Measurements from ENCODE around the gene CCDC12. TPM values are rescaled to one million over a fixed set of nuclear protein-coding genes. Genes with fewer than 3 reads are reported as not detected.

CCDC12 gene
- total RNA-seq, 4 donors from 2014 or later: 14.3 to 52.2 (median 42.0) TPM

DNA sequence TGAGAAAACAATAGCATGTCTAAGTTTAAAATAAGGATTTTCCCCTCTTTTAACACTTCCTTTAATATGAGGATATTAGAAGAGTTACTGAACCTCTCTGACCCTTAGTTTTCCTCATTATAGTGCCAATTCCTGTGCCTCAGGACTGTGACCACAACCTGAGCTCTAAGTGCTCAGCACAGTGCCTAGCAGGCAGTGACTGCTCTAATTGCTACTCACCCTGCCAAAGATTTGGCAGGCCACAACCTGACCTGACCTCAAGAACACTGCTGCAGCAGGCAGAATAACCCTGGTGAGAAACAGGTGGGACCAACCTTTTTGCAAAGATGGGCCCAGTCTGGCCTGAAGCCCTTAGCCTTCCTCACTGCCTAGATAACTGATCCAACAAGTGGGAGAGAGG, 38.6 kb upstream of the CCDC12 start:
- Histone ChIP-seq H3K9me3 (no peaks in the 10 kb centered on the region), H3K4me3 (no peak overlapping the region), H3K36me3 (peaks cover 3 to 75% of the 10 kb centered on the region in 2 donors), H3K4me1 (peaks cover 0 to 11% (median 2%) of the 10 kb centered on the region in 3 donors), H3K27ac (no peak overlapping the region), H3K27me3 (no peaks in the 10 kb centered on the region)
- no peak for ATAC-seq
- TF ChIP-seq EP300 (IDR thresholded peaks at IDR 0.05) (no peak), POLR2A (IDR thresholded peaks at IDR 0.05) (no peak)

DNA sequence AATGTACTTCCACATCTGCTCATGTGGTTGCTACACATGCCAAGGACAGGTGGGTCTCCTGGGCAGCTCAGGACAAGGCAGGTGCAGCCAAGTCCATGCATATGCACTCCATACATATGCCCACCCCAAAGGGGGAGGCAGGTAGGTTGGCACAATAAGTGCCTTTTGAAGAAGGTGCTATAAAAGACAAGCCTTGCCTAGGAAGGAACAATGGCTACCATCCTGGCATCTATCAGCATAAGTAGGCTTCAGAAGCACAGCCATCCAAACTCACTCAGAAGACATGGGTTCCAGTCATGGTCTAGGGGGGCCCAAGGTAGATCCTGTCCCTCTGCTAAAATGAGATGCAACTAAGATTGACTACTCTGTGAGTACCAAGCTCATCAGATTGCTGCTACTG, 37.5 kb upstream of the CCDC12 start:
- Histone ChIP-seq H3K27ac (no peak overlapping the region), H3K9me3 (no peaks in the 10 kb centered on the region), H3K4me1 (peaks cover 0 to 11% (median 8%) of the 10 kb centered on the region in 3 donors), H3K4me3 (no peak overlapping the region), H3K27me3 (no peaks in the 10 kb centered on the region), H3K36me3 (peaks cover 3 to 66% of the 10 kb centered on the region in 2 donors)
- ATAC-seq: no peak
- no peak for TF ChIP-seq POLR2A (IDR thresholded peaks at IDR 0.05)
- TF ChIP-seq, protein P1, sequence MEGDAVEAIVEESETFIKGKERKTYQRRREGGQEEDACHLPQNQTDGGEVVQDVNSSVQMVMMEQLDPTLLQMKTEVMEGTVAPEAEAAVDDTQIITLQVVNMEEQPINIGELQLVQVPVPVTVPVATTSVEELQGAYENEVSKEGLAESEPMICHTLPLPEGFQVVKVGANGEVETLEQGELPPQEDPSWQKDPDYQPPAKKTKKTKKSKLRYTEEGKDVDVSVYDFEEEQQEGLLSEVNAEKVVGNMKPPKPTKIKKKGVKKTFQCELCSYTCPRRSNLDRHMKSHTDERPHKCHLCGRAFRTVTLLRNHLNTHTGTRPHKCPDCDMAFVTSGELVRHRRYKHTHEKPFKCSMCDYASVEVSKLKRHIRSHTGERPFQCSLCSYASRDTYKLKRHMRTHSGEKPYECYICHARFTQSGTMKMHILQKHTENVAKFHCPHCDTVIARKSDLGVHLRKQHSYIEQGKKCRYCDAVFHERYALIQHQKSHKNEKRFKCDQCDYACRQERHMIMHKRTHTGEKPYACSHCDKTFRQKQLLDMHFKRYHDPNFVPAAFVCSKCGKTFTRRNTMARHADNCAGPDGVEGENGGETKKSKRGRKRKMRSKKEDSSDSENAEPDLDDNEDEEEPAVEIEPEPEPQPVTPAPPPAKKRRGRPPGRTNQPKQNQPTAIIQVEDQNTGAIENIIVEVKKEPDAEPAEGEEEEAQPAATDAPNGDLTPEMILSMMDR (IDR thresholded peaks at IDR 0.05): no peak
- no peak for TF ChIP-seq EP300 (IDR thresholded peaks at IDR 0.05)
- TF ChIP-seq POLR2AphosphoS5 (IDR thresholded peaks at IDR 0.05): no peak

DNA sequence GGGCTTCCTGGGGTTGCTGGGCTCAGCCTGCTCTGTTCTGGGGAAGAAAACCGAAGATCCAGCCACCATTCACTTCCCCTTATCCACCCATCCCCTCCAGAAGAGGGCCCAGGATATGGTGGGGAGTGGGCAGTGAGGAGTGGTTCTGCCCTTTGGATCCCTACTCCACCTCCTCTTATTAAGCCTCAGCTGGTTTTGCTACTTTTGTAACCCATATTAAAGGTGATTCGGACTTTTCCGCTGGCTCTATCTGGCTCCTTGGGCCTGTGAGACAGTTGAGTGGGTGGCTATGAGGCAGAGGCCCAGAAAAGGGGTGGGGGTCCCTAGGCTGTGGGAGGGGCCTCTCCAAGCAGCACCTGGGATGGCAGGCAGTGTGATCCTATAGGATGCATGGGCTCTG, 36.7 kb upstream of the CCDC12 start:
- TF ChIP-seq, protein P1 (IDR thresholded peaks at IDR 0.05): no peak
- no peak for TF ChIP-seq POLR2A (IDR thresholded peaks at IDR 0.05)
- TF ChIP-seq EP300 (IDR thresholded peaks at IDR 0.05): no peak
- TF ChIP-seq POLR2AphosphoS5 (IDR thresholded peaks at IDR 0.05): no peak
- Histone ChIP-seq H3K9me3 (no peaks in the 10 kb centered on the region), H3K27ac (no peak overlapping the region), H3K27me3 (no peaks in the 10 kb centered on the region), H3K4me3 (no peak overlapping the region), H3K36me3 (peaks cover 3 to 58% of the 10 kb centered on the region in 2 donors), H3K4me1 (peaks cover 0 to 17% (median 8%) of the 10 kb centered on the region in 3 donors)
- WGBS, 2 donors (ENCODE audit: low coverage in 1 of 2): 78 to 82% methylated on average over 2 to 3 of the region's 3 CpGs
- no peak for ATAC-seq

DNA sequence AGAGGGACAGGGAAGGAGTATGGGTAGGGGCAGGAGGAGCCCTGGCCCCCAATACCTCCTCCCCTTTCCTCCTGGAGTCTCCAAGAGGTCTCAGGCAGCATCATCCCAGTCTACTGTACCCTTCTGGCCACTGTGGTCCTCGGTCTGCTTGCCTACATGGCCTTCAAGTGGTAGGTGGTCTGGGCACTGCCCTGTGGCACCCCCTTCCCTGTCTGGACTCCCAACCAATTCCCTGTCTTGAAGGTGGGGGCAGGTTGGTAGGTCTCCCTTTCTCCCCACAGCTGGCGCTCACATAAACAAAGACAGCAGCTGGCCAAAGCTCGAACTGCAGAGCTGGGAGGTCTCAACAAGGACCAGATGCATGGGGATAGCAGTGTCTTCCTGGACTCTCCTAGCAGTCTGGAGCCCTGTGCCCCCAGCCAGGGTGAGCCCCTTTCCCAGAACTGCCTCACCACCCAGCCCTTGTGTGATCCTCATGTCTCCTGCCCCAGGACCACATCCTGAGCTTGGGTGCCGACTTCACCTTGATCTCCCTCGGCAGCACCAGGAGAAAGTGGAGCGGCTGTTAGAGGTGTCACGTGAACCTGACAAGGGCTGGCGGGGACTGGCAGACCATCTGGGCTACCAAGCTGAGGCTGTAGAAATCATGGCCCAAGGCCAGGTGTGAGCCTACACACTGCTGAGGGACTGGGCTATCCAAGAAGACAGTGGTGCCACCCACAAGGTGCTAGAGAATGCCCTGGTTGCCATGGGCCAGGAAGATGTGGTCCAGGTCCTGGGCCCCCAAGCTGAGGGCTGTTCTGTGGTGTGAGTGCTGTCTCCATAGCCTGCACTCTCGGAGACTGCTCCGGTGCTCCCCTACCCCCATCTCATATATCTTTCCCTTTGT, 36.0 kb upstream of the CCDC12 start:
- WGBS, 2 donors (ENCODE audit: low coverage in 1 of 2): 75 to 93% methylated on average over 2 to 4 of the region's 10 CpGs
- Histone ChIP-seq H3K4me1 (peaks cover 0 to 17% (median 8%) of the 10 kb centered on the region in 3 donors), H3K4me3 (no peak overlapping the region), H3K27ac (no peak overlapping the region), H3K27me3 (no peaks in the 10 kb centered on the region), H3K9me3 (no peaks in the 10 kb centered on the region), H3K36me3 (peaks cover 3 to 51% of the 10 kb centered on the region in 2 donors)
- no peak for ATAC-seq
- TF ChIP-seq, protein P1 (IDR thresholded peaks at IDR 0.05): no peak
- TF ChIP-seq POLR2AphosphoS5 (IDR thresholded peaks at IDR 0.05) (no peak), POLR2A (IDR thresholded peaks at IDR 0.05) (no peak), EP300 (IDR thresholded peaks at IDR 0.05) (no peak)

DNA sequence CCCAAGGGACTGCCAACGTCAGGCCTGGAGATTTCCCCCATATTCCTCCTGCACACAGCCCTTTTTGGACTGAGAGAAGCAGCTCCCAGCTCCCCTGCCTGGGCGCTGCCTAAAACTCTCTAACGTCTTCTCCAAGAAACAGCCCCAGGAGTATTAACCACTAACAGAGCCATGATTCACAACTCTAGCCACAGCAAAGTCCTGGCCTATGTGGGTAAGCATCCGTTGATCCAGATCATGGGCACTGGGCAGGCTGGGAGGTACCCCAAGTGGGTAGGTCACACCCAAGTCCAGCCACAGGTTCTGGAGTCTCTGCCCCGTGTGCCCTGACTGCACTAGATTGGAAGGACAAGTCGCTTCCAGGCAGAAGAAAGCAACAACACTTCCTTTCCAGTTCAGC, 34.8 kb upstream of the CCDC12 start:
- Histone ChIP-seq H3K27ac (peak overlapping the region in 2 of 4 donors; percentile 88 to 93), H3K36me3 (peaks cover 0 to 42% of the 10 kb centered on the region in 2 donors), H3K27me3 (no peaks in the 10 kb centered on the region), H3K4me3 (no peak overlapping the region), H3K9me3 (no peaks in the 10 kb centered on the region), H3K4me1 (peaks cover 0 to 17% (median 8%) of the 10 kb centered on the region in 3 donors)
- no peak for ATAC-seq
- WGBS, 2 donors (ENCODE audit: low coverage in 1 of 2): 81 to 86% methylated on average over 2 of the region's 6 CpGs
- TF ChIP-seq POLR2A (IDR thresholded peaks at IDR 0.05): no peak
- TF ChIP-seq EP300 (IDR thresholded peaks at IDR 0.05): no peak
- no peak for TF ChIP-seq POLR2AphosphoS5 (IDR thresholded peaks at IDR 0.05)
- TF ChIP-seq, protein P1 (IDR thresholded peaks at IDR 0.05): no peak

Data from gastroesophageal sphincter (tissue), 4 donors.